GM13977 (cell line): Measurements from ENCODE around the gene GNAL.
"Not testable (repeated sequence)": the region's sequence is repeated elsewhere in the genome, so short reads cannot be mapped to it uniquely, and the experiment has no call there.

Experiments
- DNase-seq: peaks from one replicate; pipeline ENCODE4 v3.0.0; 2012; ENCODE audit warnings: low spot score
- CTCF ChIP-seq: IDR thresholded peaks from 2 replicates; pipeline ENCODE4 v1.5.1; 2012; ENCODE audit warnings: mild to moderate bottlenecking, control low read depth; ENCODE audit not compliant: insufficient read depth; ENCODE audit errors: extremely low read depth, missing control alignments
- in situ Hi-C: fragments of 300-500 bp; cut with MboI; formaldehyde crosslinking; loops from one replicate; pipeline ENCODE4 v1.12.0; 2022; ENCODE audit warnings: low sequenced_read_pairs, low pct_unique_long_range_greater_than_20kb, mixed read lengths, inconsistent platforms; ENCODE audit not compliant: unreplicated experiment

The GNAL gene

GRCh38 chr18:11847811-11848210 is 158.7 kb downstream of the GNAL start:
- no peak for DNase-seq
- in situ Hi-C loops = no loop called here
- no peak for TF ChIP-seq CTCF

GRCh38 chr18:11849279-11849678 is 160.2 kb downstream of the GNAL start:
- no peak for TF ChIP-seq CTCF
- in situ Hi-C loops = no loop called here
- no peak for DNase-seq

GRCh38 chr18:11849841-11850634 is 161.0 kb downstream of the GNAL start:
- in situ Hi-C loops = no loop called here
- TF ChIP-seq CTCF = no peak
- no peak for DNase-seq

GRCh38 chr18:11850821-11851145 is 161.7 kb downstream of the GNAL start:
- peak; percentile 38 for DNase-seq
- no peak for TF ChIP-seq CTCF
- in situ Hi-C loops = no loop called here

GRCh38 chr18:11851146-11851805 is 162.2 kb downstream of the GNAL start, which contains the start of gene CHMP1B:
CHMP1B (plus strand) TSS chr18:11851413; CDS start chr18:11851512, 99 bp downstream.
- TF ChIP-seq CTCF = no peak
- peak; percentile 93 for DNase-seq
- in situ Hi-C loops = no loop called here

- no peak for DNase-seq
- in situ Hi-C loops = no loop called here
- TF ChIP-seq CTCF = no peak
Observed at GRCh38 chr18:11851806-11852337, 162.8 kb downstream of the GNAL start.

- DNase-seq, in situ Hi-C loops: not testable (repeated sequence)
Observed at GRCh38 chr18:11854554-11854953, 165.5 kb downstream of the GNAL start.
